ENCODE measurements around the gene IL1RL1.

DNA sequence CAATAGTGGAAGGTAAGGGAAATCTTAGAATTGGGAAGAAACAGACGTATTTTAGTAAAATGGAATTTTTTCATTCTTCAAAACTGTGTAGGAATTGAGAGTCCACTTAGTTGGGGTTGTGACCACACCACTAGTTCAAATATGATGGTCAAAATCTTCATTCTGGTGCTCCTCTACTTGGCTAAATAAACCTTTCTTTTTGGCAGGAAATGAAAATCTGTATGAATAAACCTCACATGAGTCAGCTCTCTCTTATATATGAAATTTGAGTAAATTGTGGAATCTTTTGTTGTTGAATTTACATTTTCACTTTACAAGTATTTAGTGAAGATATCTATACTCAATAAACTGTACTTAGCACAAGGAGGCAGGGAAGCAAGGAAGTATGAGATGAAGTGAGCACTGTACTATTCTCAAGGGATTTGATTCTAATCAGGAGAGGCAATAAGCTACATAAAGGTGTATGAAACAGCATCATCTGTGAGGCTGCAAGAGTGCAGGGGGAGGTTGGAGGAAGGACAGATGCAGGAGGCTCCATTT is 64.8 kb downstream of the IL1RL1 start:
- TF ChIP-seq ELF4 (CRISPR knock-in tag; IDR thresholded peaks at IDR 0.05; ENCODE audit: low read depth) (no peak), NR2C2 (CRISPR knock-in tag; IDR thresholded peaks at IDR 0.05) (no peak), EMX1 (CRISPR knock-in tag; IDR thresholded peaks at IDR 0.05) (no peak)
- TF ChIP-seq, protein P1, sequence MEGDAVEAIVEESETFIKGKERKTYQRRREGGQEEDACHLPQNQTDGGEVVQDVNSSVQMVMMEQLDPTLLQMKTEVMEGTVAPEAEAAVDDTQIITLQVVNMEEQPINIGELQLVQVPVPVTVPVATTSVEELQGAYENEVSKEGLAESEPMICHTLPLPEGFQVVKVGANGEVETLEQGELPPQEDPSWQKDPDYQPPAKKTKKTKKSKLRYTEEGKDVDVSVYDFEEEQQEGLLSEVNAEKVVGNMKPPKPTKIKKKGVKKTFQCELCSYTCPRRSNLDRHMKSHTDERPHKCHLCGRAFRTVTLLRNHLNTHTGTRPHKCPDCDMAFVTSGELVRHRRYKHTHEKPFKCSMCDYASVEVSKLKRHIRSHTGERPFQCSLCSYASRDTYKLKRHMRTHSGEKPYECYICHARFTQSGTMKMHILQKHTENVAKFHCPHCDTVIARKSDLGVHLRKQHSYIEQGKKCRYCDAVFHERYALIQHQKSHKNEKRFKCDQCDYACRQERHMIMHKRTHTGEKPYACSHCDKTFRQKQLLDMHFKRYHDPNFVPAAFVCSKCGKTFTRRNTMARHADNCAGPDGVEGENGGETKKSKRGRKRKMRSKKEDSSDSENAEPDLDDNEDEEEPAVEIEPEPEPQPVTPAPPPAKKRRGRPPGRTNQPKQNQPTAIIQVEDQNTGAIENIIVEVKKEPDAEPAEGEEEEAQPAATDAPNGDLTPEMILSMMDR (IDR thresholded peaks at IDR 0.05) = no peak
- TF ChIP-seq, protein P2, sequence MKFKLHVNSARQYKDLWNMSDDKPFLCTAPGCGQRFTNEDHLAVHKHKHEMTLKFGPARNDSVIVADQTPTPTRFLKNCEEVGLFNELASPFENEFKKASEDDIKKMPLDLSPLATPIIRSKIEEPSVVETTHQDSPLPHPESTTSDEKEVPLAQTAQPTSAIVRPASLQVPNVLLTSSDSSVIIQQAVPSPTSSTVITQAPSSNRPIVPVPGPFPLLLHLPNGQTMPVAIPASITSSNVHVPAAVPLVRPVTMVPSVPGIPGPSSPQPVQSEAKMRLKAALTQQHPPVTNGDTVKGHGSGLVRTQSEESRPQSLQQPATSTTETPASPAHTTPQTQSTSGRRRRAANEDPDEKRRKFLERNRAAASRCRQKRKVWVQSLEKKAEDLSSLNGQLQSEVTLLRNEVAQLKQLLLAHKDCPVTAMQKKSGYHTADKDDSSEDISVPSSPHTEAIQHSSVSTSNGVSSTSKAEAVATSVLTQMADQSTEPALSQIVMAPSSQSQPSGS (CRISPR knock-in tag; IDR thresholded peaks at IDR 0.05; ENCODE audit: borderline replicate concordance, low read depth) = no peak
- TF ChIP-seq, protein P3, sequence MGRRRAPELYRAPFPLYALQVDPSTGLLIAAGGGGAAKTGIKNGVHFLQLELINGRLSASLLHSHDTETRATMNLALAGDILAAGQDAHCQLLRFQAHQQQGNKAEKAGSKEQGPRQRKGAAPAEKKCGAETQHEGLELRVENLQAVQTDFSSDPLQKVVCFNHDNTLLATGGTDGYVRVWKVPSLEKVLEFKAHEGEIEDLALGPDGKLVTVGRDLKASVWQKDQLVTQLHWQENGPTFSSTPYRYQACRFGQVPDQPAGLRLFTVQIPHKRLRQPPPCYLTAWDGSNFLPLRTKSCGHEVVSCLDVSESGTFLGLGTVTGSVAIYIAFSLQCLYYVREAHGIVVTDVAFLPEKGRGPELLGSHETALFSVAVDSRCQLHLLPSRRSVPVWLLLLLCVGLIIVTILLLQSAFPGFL (CRISPR knock-in tag; IDR thresholded peaks at IDR 0.05; ENCODE audit: borderline replicate concordance) = no peak
- TF ChIP-seq, protein P4, sequence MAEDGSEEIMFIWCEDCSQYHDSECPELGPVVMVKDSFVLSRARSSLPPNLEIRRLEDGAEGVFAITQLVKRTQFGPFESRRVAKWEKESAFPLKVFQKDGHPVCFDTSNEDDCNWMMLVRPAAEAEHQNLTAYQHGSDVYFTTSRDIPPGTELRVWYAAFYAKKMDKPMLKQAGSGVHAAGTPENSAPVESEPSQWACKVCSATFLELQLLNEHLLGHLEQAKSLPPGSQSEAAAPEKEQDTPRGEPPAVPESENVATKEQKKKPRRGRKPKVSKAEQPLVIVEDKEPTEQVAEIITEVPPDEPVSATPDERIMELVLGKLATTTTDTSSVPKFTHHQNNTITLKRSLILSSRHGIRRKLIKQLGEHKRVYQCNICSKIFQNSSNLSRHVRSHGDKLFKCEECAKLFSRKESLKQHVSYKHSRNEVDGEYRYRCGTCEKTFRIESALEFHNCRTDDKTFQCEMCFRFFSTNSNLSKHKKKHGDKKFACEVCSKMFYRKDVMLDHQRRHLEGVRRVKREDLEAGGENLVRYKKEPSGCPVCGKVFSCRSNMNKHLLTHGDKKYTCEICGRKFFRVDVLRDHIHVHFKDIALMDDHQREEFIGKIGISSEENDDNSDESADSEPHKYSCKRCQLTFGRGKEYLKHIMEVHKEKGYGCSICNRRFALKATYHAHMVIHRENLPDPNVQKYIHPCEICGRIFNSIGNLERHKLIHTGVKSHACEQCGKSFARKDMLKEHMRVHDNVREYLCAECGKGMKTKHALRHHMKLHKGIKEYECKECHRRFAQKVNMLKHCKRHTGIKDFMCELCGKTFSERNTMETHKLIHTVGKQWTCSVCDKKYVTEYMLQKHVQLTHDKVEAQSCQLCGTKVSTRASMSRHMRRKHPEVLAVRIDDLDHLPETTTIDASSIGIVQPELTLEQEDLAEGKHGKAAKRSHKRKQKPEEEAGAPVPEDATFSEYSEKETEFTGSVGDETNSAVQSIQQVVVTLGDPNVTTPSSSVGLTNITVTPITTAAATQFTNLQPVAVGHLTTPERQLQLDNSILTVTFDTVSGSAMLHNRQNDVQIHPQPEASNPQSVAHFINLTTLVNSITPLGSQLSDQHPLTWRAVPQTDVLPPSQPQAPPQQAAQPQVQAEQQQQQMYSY (CRISPR knock-in tag; IDR thresholded peaks at IDR 0.05) = no peak
- TF ChIP-seq, protein P5, sequence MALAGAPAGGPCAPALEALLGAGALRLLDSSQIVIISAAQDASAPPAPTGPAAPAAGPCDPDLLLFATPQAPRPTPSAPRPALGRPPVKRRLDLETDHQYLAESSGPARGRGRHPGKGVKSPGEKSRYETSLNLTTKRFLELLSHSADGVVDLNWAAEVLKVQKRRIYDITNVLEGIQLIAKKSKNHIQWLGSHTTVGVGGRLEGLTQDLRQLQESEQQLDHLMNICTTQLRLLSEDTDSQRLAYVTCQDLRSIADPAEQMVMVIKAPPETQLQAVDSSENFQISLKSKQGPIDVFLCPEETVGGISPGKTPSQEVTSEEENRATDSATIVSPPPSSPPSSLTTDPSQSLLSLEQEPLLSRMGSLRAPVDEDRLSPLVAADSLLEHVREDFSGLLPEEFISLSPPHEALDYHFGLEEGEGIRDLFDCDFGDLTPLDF (CRISPR knock-in tag; IDR thresholded peaks at IDR 0.05) = no peak

Measured in WTC11 (cell line).